ENCODE data around the gene TUBAL3. TPM values are rescaled to one million over a fixed set of nuclear protein-coding genes. Genes with fewer than 3 reads are reported as not detected.

The TUBAL3 gene
- polyA plus RNA-seq, 1 of the 3 experiments (the other 2 are of a cell fraction), result not detected

- H3K79me2 ChIP-seq (ENCODE audit: insufficient read depth), result peaks cover 12% of the 10 kb centered on the region; the same call in 1 of the 2 replicates
- CTCF ChIA-PET, result interaction anchor here (1.3 kb wide), 1 partner anchor 173 kb away, joined by 4 read pairs; no protein-coding TSS in a partner anchor
- WGBS (ENCODE audit: low lambda C conversion rate), result 90% methylated on average over 8 of the region's 8 CpGs
Observed at GRCh38 chr10:5449823-5450222, 45.2 kb upstream of the TUBAL3 start.

DNA sequence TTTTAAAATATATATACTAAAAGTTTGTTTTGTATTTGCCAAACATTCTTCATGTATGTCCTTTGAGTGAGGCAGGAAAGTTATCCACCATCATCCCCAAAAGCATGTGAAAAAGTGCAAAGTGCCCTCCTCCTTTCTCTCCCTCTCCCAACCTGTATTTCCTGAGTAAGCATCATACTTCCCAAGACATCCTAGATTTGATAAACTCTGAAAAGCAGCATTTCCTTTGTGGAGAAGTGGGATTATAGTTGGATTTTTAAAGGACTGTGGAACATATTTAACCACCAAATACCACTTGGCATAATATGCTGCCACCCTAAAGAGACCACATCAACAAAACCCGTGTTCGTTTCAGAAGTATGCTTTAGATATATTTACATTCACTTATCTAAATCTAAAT, 44.6 kb upstream of the TUBAL3 start:
- no peaks in the 10 kb centered on the region for H3K27me3 ChIP-seq (ENCODE audit: insufficient read depth)
- POLR2A ChIA-PET, result no interaction called here
- H3K9me3 ChIP-seq, result no peaks in the 10 kb centered on the region
- H3K27ac ChIP-seq (ENCODE audit: low read depth in 2 of 2, low read length in 1 of 2), result no peak overlapping the region
- peaks cover 2 to 23% of the 10 kb centered on the region in 2 experiments; a peak in 3 of 4 replicates for H3K4me1 ChIP-seq (ENCODE audit: control insufficient read depth in 1 of 2, insufficient read depth in 2 of 2, low read depth in 1 of 2, low read length in 1 of 2)
- peaks cover 12% of the 10 kb centered on the region; the same call in 1 of the 2 replicates for H3K79me2 ChIP-seq (ENCODE audit: insufficient read depth)
- H3K9ac ChIP-seq, result no peak overlapping the region
- H4K20me1 ChIP-seq (ENCODE audit: insufficient read depth), result no peaks in the 10 kb centered on the region
- H2AFZ ChIP-seq (ENCODE audit: low read depth), result no peak overlapping the region
- no peak overlapping the region for H3K4me3 ChIP-seq (ENCODE audit: low read depth in 2 of 2, low read length in 1 of 2)
- CTCF ChIA-PET, result no interaction called here
- no peaks in the 10 kb centered on the region for H3K9me2 ChIP-seq
- TF ChIP-seq ELF1 (IDR thresholded peaks at IDR 0.05), result no peak
- 85% methylated on average over 2 of the region's 2 CpGs for WGBS (ENCODE audit: low lambda C conversion rate)
- peaks cover 6 to 20% of the 10 kb centered on the region in 2 experiments for H3K36me3 ChIP-seq (replicated peaks in 1 of 2; ENCODE audit: control insufficient read depth in 1 of 2, insufficient read depth in 2 of 2, low read length in 1 of 2)
- no peak overlapping the region for H3K4me2 ChIP-seq
- no peaks in the 10 kb centered on the region for H3F3A ChIP-seq (replicated peaks; ENCODE audit: insufficient read depth)
- no peak for DNase-seq

More at GRCh38 chr10:5449823-5450222, 45.2 kb upstream of the TUBAL3 start:
- Histone ChIP-seq H3K27me3 (ENCODE audit: insufficient read depth) (no peaks in the 10 kb centered on the region), H2AFZ (ENCODE audit: low read depth) (no peak overlapping the region; the same call in 1 of the 2 replicates), H3K9ac (no peak overlapping the region), H3K4me2 (no peak overlapping the region), H3K4me3 (ENCODE audit: low read depth in 2 of 2, low read length in 1 of 2) (no peak overlapping the region), H3K4me1 (ENCODE audit: control insufficient read depth in 1 of 2, insufficient read depth in 2 of 2, low read depth in 1 of 2, low read length in 1 of 2) (peaks cover 2 to 23% of the 10 kb centered on the region in 2 experiments; a peak in 3 of 4 replicates), H3F3A (replicated peaks; ENCODE audit: insufficient read depth) (no peaks in the 10 kb centered on the region), H3K36me3 (replicated peaks in 1 of 2; ENCODE audit: control insufficient read depth in 1 of 2, insufficient read depth in 2 of 2, low read length in 1 of 2) (peaks cover 9 to 26% of the 10 kb centered on the region in 2 experiments), H3K9me3 (no peaks in the 10 kb centered on the region), H4K20me1 (ENCODE audit: insufficient read depth) (no peaks in the 10 kb centered on the region), H3K9me2 (no peaks in the 10 kb centered on the region), H3K27ac (ENCODE audit: low read depth in 2 of 2, low read length in 1 of 2) (no peak overlapping the region)
- TF ChIP-seq MEF2A (IDR thresholded peaks at IDR 0.05; ENCODE audit: borderline replicate concordance, low read depth), result no peak
- TF ChIP-seq TAF1 (IDR thresholded peaks at IDR 0.05; ENCODE audit: borderline replicate concordance, low read depth, low read length), result no peak
- TF ChIP-seq POLR2AphosphoS5 (IDR thresholded peaks at IDR 0.05; ENCODE audit: low read depth, low read length), result no peak
- TF ChIP-seq EP300 (IDR thresholded peaks at IDR 0.05; ENCODE audit: borderline replicate concordance in 1 of 2, low read depth in 1 of 2, low read length in 1 of 2), result no peak
- DNase-seq, result no peak
- POLR2A ChIA-PET, result no interaction called here

GRCh38 chr10:5448333-5449001, 43.8 kb upstream of the TUBAL3 start:
- H3K36me3 ChIP-seq (replicated peaks in 1 of 2; ENCODE audit: control insufficient read depth in 1 of 2, insufficient read depth in 2 of 2, low read length in 1 of 2), result peaks cover 3 to 12% of the 10 kb centered on the region in 2 experiments
- no peaks in the 10 kb centered on the region for H3K9me2 ChIP-seq
- H3K79me2 ChIP-seq (ENCODE audit: insufficient read depth), result peaks cover 12% of the 10 kb centered on the region; the same call in 1 of the 2 replicates
- H3K4me2 ChIP-seq, result no peak overlapping the region
- H3K27me3 ChIP-seq (ENCODE audit: insufficient read depth), result no peaks in the 10 kb centered on the region
- WGBS (ENCODE audit: low lambda C conversion rate), result 87% methylated on average over 4 of the region's 4 CpGs
- ChIA-PET POLR2A (no interaction called here), CTCF (interaction anchor here (17.2 kb wide), 1 partner anchor 177 kb away, joined by 449 read pairs; no protein-coding TSS in a partner anchor)
- 0 out of 2 replicates have a peak overlapping the region, but pooled peaks have one; percentile 44 for H2AFZ ChIP-seq (ENCODE audit: low read depth)
- H3K4me3 ChIP-seq (ENCODE audit: low read depth in 2 of 2, low read length in 1 of 2), result no peak overlapping the region
- no peak overlapping the region for H3K9ac ChIP-seq
- DNase-seq, result no peak
- H3K9me3 ChIP-seq, result no peaks in the 10 kb centered on the region
- peaks cover 2 to 23% of the 10 kb centered on the region in 2 experiments; a peak in 3 of 4 replicates for H3K4me1 ChIP-seq (ENCODE audit: control insufficient read depth in 1 of 2, insufficient read depth in 2 of 2, low read depth in 1 of 2, low read length in 1 of 2)
- no peak overlapping the region for H3K27ac ChIP-seq (ENCODE audit: low read depth in 2 of 2, low read length in 1 of 2)
- no peaks in the 10 kb centered on the region for H3F3A ChIP-seq (replicated peaks; ENCODE audit: insufficient read depth)
- no peaks in the 10 kb centered on the region for H4K20me1 ChIP-seq (ENCODE audit: insufficient read depth)
- TF ChIP-seq GATA2 (CRISPR knock-in tag; IDR thresholded peaks at IDR 0.05), result no peak
- TF ChIP-seq TAF1 (IDR thresholded peaks at IDR 0.05; ENCODE audit: borderline replicate concordance, low read depth, low read length), result no peak
- TF ChIP-seq MXI1 (IDR thresholded peaks at IDR 0.05; ENCODE audit: low read depth, low read length), result no peak
- no peak for TF ChIP-seq ELF1 (IDR thresholded peaks at IDR 0.05)
- TF ChIP-seq, protein P1, sequence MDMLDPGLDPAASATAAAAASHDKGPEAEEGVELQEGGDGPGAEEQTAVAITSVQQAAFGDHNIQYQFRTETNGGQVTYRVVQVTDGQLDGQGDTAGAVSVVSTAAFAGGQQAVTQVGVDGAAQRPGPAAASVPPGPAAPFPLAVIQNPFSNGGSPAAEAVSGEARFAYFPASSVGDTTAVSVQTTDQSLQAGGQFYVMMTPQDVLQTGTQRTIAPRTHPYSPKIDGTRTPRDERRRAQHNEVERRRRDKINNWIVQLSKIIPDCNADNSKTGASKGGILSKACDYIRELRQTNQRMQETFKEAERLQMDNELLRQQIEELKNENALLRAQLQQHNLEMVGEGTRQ (IDR thresholded peaks at IDR 0.05; ENCODE audit: borderline replicate concordance, low read depth, low read length), result no peak
- no peak for TF ChIP-seq RXRA (IDR thresholded peaks at IDR 0.05; ENCODE audit: borderline replicate concordance, low read depth)
- no peak for TF ChIP-seq CTCF (IDR thresholded peaks at IDR 0.05)
- TF ChIP-seq, protein P2, sequence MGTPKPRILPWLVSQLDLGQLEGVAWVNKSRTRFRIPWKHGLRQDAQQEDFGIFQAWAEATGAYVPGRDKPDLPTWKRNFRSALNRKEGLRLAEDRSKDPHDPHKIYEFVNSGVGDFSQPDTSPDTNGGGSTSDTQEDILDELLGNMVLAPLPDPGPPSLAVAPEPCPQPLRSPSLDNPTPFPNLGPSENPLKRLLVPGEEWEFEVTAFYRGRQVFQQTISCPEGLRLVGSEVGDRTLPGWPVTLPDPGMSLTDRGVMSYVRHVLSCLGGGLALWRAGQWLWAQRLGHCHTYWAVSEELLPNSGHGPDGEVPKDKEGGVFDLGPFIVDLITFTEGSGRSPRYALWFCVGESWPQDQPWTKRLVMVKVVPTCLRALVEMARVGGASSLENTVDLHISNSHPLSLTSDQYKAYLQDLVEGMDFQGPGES (IDR thresholded peaks at IDR 0.05; ENCODE audit: low read depth, low read length), result no peak
- no peak for TF ChIP-seq FOXJ3 (CRISPR knock-in tag; IDR thresholded peaks at IDR 0.05)
- TF ChIP-seq MEF2A (IDR thresholded peaks at IDR 0.05; ENCODE audit: borderline replicate concordance, low read depth), result no peak
- TF ChIP-seq RAD21 (IDR thresholded peaks at IDR 0.05; ENCODE audit: low read length), result no peak
- no peak for TF ChIP-seq TCF12 (IDR thresholded peaks at IDR 0.05)
- TF ChIP-seq SIN3A (IDR thresholded peaks at IDR 0.05; ENCODE audit: borderline replicate concordance, low read depth, low read length), result no peak
- no peak for TF ChIP-seq RCOR1 (IDR thresholded peaks at IDR 0.05; ENCODE audit: low read length)
- TF ChIP-seq FOXM1 (IDR thresholded peaks at IDR 0.05; ENCODE audit: low read depth), result no peak
- TF ChIP-seq EP300 (IDR thresholded peaks at IDR 0.05; ENCODE audit: borderline replicate concordance in 1 of 2, low read depth in 1 of 2, low read length in 1 of 2), result no peak

Data from SK-N-SH (cell line).